Breast epithelium (tissue), 3 donors: ENCODE measurements around the gene ALK.

ENCODE experiments used
- CTCF ChIP-seq, 3 donors: fragments of 450-650 bp; IDR thresholded peaks; one replicate each; pipeline ENCODE4 v1.5.1; 2016 to 2017; ENCODE audit warnings: antibody characterized with exemption in 3 of 3, mild to moderate bottlenecking in 3 of 3, moderate library complexity in 3 of 3
- POLR2A ChIP-seq: fragments of 450-650 bp; IDR thresholded peaks from one replicate; pipeline ENCODE4 v1.6.1; 2016; ENCODE audit warnings: antibody characterized with exemption, mild to moderate bottlenecking, moderate library complexity

- TF ChIP-seq CTCF (IDR thresholded peaks at IDR 0.05) (no peak), POLR2A (no peak)
Measured at GRCh38 chr2:29223257-29223656, 698.1 kb downstream of the ALK start.
